ENCODE data around the gene PPFIBP1.
"Not testable (repeated sequence)": the region's sequence is repeated elsewhere in the genome, so short reads cannot be mapped to it uniquely, and the experiment has no call there.

PPFIBP1 gene

GRCh38 chr12:27639265-27639664 lies 115.3 kb downstream of the PPFIBP1 start:
- Histone ChIP-seq H3K4me1 (ENCODE audit: control extremely low read depth in 1 of 4, control insufficient read depth in 4 of 4, insufficient read depth in 4 of 4, low read length in 3 of 4) (no peaks in the 10 kb centered on the region), H3K4me3 (ENCODE audit: control insufficient read depth in 1 of 7, extremely low read depth in 1 of 7, insufficient read depth in 4 of 7, low read depth in 2 of 7, low read length in 6 of 7) (no peak overlapping the region), H3K9me3 (ENCODE audit: control extremely low read depth in 1 of 5, control insufficient read depth in 4 of 5, insufficient read depth in 2 of 5, low read depth in 1 of 5, low read length in 4 of 5) (no peaks in the 10 kb centered on the region), H3K36me3 (ENCODE audit: control insufficient read depth in 4 of 4, insufficient read depth in 4 of 4, low read length in 3 of 4) (peaks cover 0 to 2% (median 0%) of the 10 kb centered on the region in 4 experiments), H3K27me3 (replicated peaks in 2 of 5; ENCODE audit: control insufficient read depth in 4 of 5, insufficient read depth in 5 of 5, low read length in 4 of 5) (no peaks in the 10 kb centered on the region), H3K27ac (ENCODE audit: insufficient read depth in 1 of 2, low read depth in 1 of 2, low read length in 2 of 2, poor library complexity in 1 of 2, severe bottlenecking in 2 of 2) (no peak overlapping the region)
- CTCF ChIA-PET, result no interaction called here
- WGBS (ENCODE audit: insufficient coverage), result 100% methylated on average over 1 of the region's 3 CpGs
- POLR2A ChIA-PET, result no interaction called here
- DNase-seq, result no peak

GRCh38 chr12:27640566-27641200 lies 116.7 kb downstream of the PPFIBP1 start:
- CTCF ChIA-PET, result interaction anchor here (0.8 to 1.5 kb wide), 4 partner anchors 12 to 216 kb away, joined by 3 to 5 read pairs (median 4); no protein-coding TSS in a partner anchor
- H3K4me3 ChIP-seq (ENCODE audit: control insufficient read depth in 1 of 7, extremely low read depth in 1 of 7, insufficient read depth in 4 of 7, low read depth in 2 of 7, low read length in 6 of 7); H3K27me3 ChIP-seq (replicated peaks in 2 of 5; ENCODE audit: control insufficient read depth in 4 of 5, insufficient read depth in 5 of 5, low read length in 4 of 5); H3K4me1 ChIP-seq (ENCODE audit: control extremely low read depth in 1 of 4, control insufficient read depth in 4 of 4, insufficient read depth in 4 of 4, low read length in 3 of 4); POLR2A ChIA-PET; H3K9me3 ChIP-seq (ENCODE audit: control extremely low read depth in 1 of 5, control insufficient read depth in 4 of 5, insufficient read depth in 2 of 5, low read depth in 1 of 5, low read length in 4 of 5); H3K27ac ChIP-seq (ENCODE audit: insufficient read depth in 1 of 2, low read depth in 1 of 2, low read length in 2 of 2, poor library complexity in 1 of 2, severe bottlenecking in 2 of 2); H3K36me3 ChIP-seq (ENCODE audit: control insufficient read depth in 4 of 4, insufficient read depth in 4 of 4, low read length in 3 of 4); DNase-seq: not testable (repeated sequence)
- WGBS (ENCODE audit: insufficient coverage), result no CpG with 5 or more reads among the region's 7 CpGs

DNA sequence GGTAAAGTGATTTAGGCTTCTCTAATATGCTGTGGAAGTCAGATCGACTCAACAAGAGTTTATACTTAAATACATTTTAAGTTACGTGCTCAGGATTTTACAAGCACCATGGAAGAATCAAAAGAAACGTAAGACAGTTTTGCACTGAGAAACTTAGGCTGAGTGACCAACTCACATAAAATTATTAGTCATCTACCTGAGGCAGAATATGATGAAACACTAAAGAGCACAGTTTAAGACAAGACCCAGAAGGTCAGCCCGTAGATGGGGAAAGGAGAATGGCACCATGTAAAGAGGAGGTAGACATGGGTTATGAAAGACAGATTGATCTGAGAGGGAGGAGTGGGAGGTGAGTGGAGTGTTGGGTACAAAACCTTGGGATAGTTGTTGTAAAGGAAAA lies 118.4 kb downstream of the PPFIBP1 start:
- H3K36me3 ChIP-seq (ENCODE audit: control insufficient read depth in 4 of 4, insufficient read depth in 4 of 4, low read length in 3 of 4); H3K9me3 ChIP-seq (ENCODE audit: control extremely low read depth in 1 of 5, control insufficient read depth in 4 of 5, insufficient read depth in 2 of 5, low read depth in 1 of 5, low read length in 4 of 5); H3K4me3 ChIP-seq (ENCODE audit: control insufficient read depth in 1 of 7, extremely low read depth in 1 of 7, insufficient read depth in 4 of 7, low read depth in 2 of 7, low read length in 6 of 7); POLR2A ChIA-PET; H3K27me3 ChIP-seq (replicated peaks in 2 of 5; ENCODE audit: control insufficient read depth in 4 of 5, insufficient read depth in 5 of 5, low read length in 4 of 5); H3K4me1 ChIP-seq (ENCODE audit: control extremely low read depth in 1 of 4, control insufficient read depth in 4 of 4, insufficient read depth in 4 of 4, low read length in 3 of 4); DNase-seq; H3K27ac ChIP-seq (ENCODE audit: insufficient read depth in 1 of 2, low read depth in 1 of 2, low read length in 2 of 2, poor library complexity in 1 of 2, severe bottlenecking in 2 of 2): not testable (repeated sequence)
- 96% methylated on average over 2 of the region's 4 CpGs for WGBS (ENCODE audit: insufficient coverage)
- CTCF ChIA-PET, result interaction anchor here (1.2 to 1.5 kb wide), 3 partner anchors 9 to 218 kb away, joined by 4 to 6 read pairs (median 5); no protein-coding TSS in a partner anchor

DNA sequence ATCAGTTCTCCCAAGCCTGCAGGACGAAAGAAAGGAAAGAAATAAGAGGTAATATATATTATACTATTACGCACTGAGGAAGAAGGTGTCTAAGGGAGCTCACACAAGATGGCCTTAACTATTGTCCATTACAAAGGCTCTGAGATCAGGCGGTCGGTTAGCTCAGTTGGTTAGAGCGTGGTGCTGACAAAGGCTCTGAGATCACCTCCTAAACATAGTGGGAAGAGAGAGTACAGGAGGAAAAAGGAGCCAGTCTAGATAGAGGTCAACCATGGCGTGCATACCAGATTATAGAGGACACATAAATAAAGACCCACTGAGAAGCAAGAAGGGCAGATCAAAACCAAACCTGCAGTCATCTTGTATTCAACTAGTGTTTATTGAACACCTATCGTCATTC lies 118.9 kb downstream of the PPFIBP1 start:
- DNase-seq; POLR2A ChIA-PET; H3K27me3 ChIP-seq (replicated peaks in 2 of 5; ENCODE audit: control insufficient read depth in 4 of 5, insufficient read depth in 5 of 5, low read length in 4 of 5); H3K9me3 ChIP-seq (ENCODE audit: control extremely low read depth in 1 of 5, control insufficient read depth in 4 of 5, insufficient read depth in 2 of 5, low read depth in 1 of 5, low read length in 4 of 5); H3K4me1 ChIP-seq (ENCODE audit: control extremely low read depth in 1 of 4, control insufficient read depth in 4 of 4, insufficient read depth in 4 of 4, low read length in 3 of 4); H3K27ac ChIP-seq (ENCODE audit: insufficient read depth in 1 of 2, low read depth in 1 of 2, low read length in 2 of 2, poor library complexity in 1 of 2, severe bottlenecking in 2 of 2); H3K4me3 ChIP-seq (ENCODE audit: control insufficient read depth in 1 of 7, extremely low read depth in 1 of 7, insufficient read depth in 4 of 7, low read depth in 2 of 7, low read length in 6 of 7); CTCF ChIA-PET; H3K36me3 ChIP-seq (ENCODE audit: control insufficient read depth in 4 of 4, insufficient read depth in 4 of 4, low read length in 3 of 4): not testable (repeated sequence)
- WGBS (ENCODE audit: insufficient coverage), result no CpG with 5 or more reads among the region's 7 CpGs

DNA sequence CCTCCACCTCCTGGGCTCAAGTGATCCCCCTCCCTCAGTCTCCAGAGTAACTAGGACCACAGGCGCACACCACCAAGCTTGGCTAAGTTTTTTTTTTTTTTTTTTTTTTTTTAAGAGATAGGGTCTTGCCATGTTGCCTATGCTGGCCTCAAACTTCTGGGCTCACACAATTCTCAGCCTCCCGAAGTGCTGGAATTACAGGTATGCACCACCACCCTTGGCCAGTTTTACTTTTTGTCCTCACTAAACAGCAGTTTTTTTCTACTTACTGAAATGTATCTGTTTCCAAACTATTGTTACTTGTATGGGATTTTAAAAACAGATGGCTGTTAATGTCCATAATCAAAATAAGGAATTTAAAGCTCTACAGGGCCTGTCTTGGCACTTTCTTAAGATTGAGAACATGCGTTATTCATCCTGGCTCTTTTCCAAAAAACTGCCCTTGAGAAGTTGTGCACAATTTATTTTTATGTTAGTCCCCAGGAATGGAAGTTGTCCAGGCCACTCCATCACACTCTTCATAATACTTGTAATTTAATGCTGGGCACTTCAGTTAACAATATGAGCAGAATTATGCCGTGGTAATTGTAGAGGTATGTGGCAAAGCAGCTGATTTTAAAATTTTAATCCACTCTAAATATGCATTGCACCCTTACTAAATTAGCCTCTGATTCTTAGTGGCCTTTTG lies 120.3 kb downstream of the PPFIBP1 start:
- no peak overlapping the region for H3K27ac ChIP-seq (ENCODE audit: insufficient read depth in 1 of 2, low read depth in 1 of 2, low read length in 2 of 2, poor library complexity in 1 of 2, severe bottlenecking in 2 of 2)
- no peaks in the 10 kb centered on the region for H3K4me1 ChIP-seq (ENCODE audit: control extremely low read depth in 1 of 4, control insufficient read depth in 4 of 4, insufficient read depth in 4 of 4, low read length in 3 of 4)
- H3K4me3 ChIP-seq (ENCODE audit: control insufficient read depth in 1 of 7, extremely low read depth in 1 of 7, insufficient read depth in 4 of 7, low read depth in 2 of 7, low read length in 6 of 7), result no peak overlapping the region
- ChIA-PET POLR2A (no interaction called here), CTCF (interaction anchor here (0.8 to 1.5 kb wide), 2 partner anchors 9 to 11 kb away, joined by 3 to 4 read pairs; no protein-coding TSS in a partner anchor)
- H3K9me3 ChIP-seq (ENCODE audit: control extremely low read depth in 1 of 5, control insufficient read depth in 4 of 5, insufficient read depth in 2 of 5, low read depth in 1 of 5, low read length in 4 of 5), result no peaks in the 10 kb centered on the region
- H3K27me3 ChIP-seq (replicated peaks in 2 of 5; ENCODE audit: control insufficient read depth in 4 of 5, insufficient read depth in 5 of 5, low read length in 4 of 5), result no peaks in the 10 kb centered on the region
- H3K36me3 ChIP-seq (ENCODE audit: control insufficient read depth in 4 of 4, insufficient read depth in 4 of 4, low read length in 3 of 4), result peaks cover 0 to 6% (median 2%) of the 10 kb centered on the region in 4 experiments
- DNase-seq, result no peak
- WGBS (ENCODE audit: insufficient coverage), result 100% methylated on average over 1 of the region's 4 CpGs

DNA sequence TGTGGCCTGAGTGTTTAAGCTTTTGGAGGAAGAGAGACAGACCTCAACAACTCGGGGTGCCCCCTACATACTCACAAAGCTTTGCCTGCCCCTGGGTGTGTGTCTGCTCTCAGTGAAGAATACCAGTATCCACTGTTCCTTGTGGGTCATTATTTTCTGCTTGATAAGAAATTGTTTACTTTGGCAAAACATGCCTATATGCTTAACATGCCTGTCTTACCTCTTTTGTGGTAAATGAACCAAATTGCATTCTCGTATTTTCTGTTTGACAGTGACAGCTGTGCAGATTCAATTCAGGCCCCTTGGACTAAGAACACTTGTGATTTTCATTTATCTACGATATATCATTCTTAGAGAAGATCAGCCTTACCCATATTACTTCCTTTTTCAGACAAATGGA lies 121.7 kb downstream of the PPFIBP1 start:
- POLR2A ChIA-PET, result no interaction called here

DNA sequence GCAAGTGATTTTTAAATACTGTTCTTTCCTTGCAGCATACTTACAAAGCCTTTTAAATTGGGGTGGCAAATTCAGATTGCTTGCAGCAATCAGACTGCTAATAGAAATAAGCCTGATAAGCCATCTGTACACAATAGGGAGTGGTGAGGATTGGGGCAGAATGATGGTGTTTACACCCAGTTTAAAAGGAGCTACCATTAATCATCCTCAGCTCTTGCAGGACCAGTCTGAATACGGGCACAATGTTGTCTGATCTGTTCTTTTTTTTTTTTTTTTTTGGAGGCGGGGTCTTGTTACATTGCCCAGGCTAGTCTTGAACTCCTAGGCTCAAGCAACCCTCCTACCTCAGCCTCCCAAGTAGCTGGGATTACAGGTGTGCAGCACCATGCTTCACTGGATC lies 122.1 kb downstream of the PPFIBP1 start:
- Histone ChIP-seq H3K36me3 (ENCODE audit: control insufficient read depth in 4 of 4, insufficient read depth in 4 of 4, low read length in 3 of 4) (peaks cover 0 to 10% (median 2%) of the 10 kb centered on the region in 4 experiments), H3K4me1 (ENCODE audit: control extremely low read depth in 1 of 4, control insufficient read depth in 4 of 4, insufficient read depth in 4 of 4, low read length in 3 of 4) (no peaks in the 10 kb centered on the region), H3K4me3 (ENCODE audit: control insufficient read depth in 1 of 7, extremely low read depth in 1 of 7, insufficient read depth in 4 of 7, low read depth in 2 of 7, low read length in 6 of 7) (no peak overlapping the region), H3K27me3 (replicated peaks in 2 of 5; ENCODE audit: control insufficient read depth in 4 of 5, insufficient read depth in 5 of 5, low read length in 4 of 5) (no peaks in the 10 kb centered on the region), H3K9me3 (ENCODE audit: control extremely low read depth in 1 of 5, control insufficient read depth in 4 of 5, insufficient read depth in 2 of 5, low read depth in 1 of 5, low read length in 4 of 5) (no peaks in the 10 kb centered on the region), H3K27ac (ENCODE audit: insufficient read depth in 1 of 2, low read depth in 1 of 2, low read length in 2 of 2, poor library complexity in 1 of 2, severe bottlenecking in 2 of 2) (no peak overlapping the region)
- ChIA-PET POLR2A (no interaction called here), CTCF (interaction anchor here (0.7 to 0.8 kb wide), 3 partner anchors 10 to 219 kb away, joined by 3 read pairs; no protein-coding TSS in a partner anchor)
- WGBS (ENCODE audit: insufficient coverage), result no CpG with 5 or more reads among the region's 2 CpGs
- no peak for DNase-seq

More for the DNA sequence above, 121.7 kb downstream of the PPFIBP1 start:
- H3K36me3 ChIP-seq (ENCODE audit: control insufficient read depth in 4 of 4, insufficient read depth in 4 of 4, low read length in 3 of 4), result peaks cover 0 to 10% (median 2%) of the 10 kb centered on the region in 4 experiments
- no peak overlapping the region for H3K4me3 ChIP-seq (ENCODE audit: control insufficient read depth in 1 of 7, extremely low read depth in 1 of 7, insufficient read depth in 4 of 7, low read depth in 2 of 7, low read length in 6 of 7)
- 69% methylated on average over 2 of the region's 3 CpGs for WGBS (ENCODE audit: insufficient coverage)
- CTCF ChIA-PET, result interaction anchor here (0.8 kb wide), 1 partner anchor 218 kb away, joined by 3 read pairs; no protein-coding TSS in a partner anchor
- H3K27me3 ChIP-seq (replicated peaks in 2 of 5; ENCODE audit: control insufficient read depth in 4 of 5, insufficient read depth in 5 of 5, low read length in 4 of 5), result no peaks in the 10 kb centered on the region
- DNase-seq, result no peak
- no peaks in the 10 kb centered on the region for H3K4me1 ChIP-seq (ENCODE audit: control extremely low read depth in 1 of 4, control insufficient read depth in 4 of 4, insufficient read depth in 4 of 4, low read length in 3 of 4)
- no peak overlapping the region for H3K27ac ChIP-seq (ENCODE audit: insufficient read depth in 1 of 2, low read depth in 1 of 2, low read length in 2 of 2, poor library complexity in 1 of 2, severe bottlenecking in 2 of 2)
- H3K9me3 ChIP-seq (ENCODE audit: control extremely low read depth in 1 of 5, control insufficient read depth in 4 of 5, insufficient read depth in 2 of 5, low read depth in 1 of 5, low read length in 4 of 5), result no peaks in the 10 kb centered on the region

All from common myeloid progenitor, CD34-positive (primary cell).